ENCODE data around the gene CRYGC. TPM values are rescaled to one million over a fixed set of nuclear protein-coding genes. Genes with fewer than 3 reads are reported as not detected.
"Not testable (repeated sequence)": the region's sequence is repeated elsewhere in the genome, so short reads cannot be mapped to it uniquely, and the experiment has no call there.

Gene CRYGC
- polyA plus RNA-seq, 4 donors = not detected

- no peak for DNase-seq (ENCODE audit: low read depth in 4 of 4, low spot score in 2 of 4)
Measured at GRCh38 chr2:208139447-208139846, 9.8 kb upstream of the CRYGC start.

DNA sequence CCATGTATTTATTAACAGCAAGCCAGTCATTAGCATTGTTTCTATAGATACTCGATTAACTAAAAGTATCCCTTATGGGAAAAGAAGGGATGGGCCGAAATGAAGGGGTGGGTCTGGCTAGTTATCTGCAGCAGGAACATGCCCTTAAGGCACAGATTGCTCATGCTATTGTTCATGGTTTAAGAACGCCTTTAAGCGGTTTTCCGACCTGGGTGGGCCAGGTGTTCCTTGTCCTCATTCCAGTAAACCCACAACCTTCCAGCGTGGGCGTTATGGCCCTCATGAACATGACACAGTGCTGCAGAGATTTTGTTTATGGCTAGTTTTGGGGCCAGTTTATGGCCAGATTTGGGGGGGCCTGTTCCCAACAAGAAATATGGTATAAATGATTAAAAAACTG lies 8.7 kb upstream of the CRYGC start:
- DNase-seq (ENCODE audit: low read depth in 4 of 4, low spot score in 2 of 4) = not testable (repeated sequence)

DNA sequence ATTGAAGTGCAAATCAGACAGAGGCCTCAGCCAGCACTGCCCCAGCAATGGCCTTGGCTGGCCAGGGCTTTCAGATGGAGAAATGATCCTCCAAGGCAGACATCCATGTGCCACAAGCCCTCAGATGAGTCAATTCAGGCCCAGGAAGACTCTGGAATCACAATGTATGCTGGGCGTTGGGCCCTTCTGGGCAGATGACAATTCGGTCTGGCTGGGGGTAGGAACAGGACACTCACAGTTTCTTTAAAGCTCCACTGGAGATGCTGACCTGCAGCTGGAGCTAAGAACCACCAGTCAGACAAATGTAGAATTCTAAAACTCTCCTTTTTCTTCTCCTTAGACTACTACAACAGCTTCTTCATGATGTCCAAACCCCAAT lies 7.1 kb upstream of the CRYGC start:
- no peak for DNase-seq (ENCODE audit: low read depth in 4 of 4, low spot score in 2 of 4)

- no peak for DNase-seq (ENCODE audit: low read depth in 4 of 4, low spot score in 2 of 4)
Measured at GRCh38 chr2:208135794-208136715, 6.4 kb upstream of the CRYGC start.

- no peak for DNase-seq (ENCODE audit: low read depth in 4 of 4, low spot score in 2 of 4)
Measured at GRCh38 chr2:208134928-208135586, 5.4 kb upstream of the CRYGC start.

DNA sequence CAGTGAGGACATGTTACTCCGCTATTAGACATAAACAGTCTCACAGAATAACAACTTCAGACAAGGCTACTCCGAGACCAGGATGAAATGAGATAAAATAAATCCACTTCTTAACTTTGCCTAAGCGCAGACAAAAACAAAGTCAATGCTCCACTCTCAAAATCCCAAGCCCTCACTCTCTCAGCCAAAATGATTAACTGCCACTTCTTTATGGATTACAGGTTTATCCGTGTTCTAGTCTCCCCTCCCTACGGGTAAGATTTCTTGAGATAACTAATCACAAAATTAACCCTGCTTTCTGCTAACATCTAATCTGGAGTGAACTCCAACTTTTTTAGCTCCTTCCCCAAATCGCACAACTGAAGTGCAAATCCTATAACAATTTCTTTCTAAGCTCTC lies 1.1 kb upstream of the CRYGC start:
- DNase-seq (ENCODE audit: low read depth in 4 of 4, low spot score in 2 of 4) = no peak

DNA sequence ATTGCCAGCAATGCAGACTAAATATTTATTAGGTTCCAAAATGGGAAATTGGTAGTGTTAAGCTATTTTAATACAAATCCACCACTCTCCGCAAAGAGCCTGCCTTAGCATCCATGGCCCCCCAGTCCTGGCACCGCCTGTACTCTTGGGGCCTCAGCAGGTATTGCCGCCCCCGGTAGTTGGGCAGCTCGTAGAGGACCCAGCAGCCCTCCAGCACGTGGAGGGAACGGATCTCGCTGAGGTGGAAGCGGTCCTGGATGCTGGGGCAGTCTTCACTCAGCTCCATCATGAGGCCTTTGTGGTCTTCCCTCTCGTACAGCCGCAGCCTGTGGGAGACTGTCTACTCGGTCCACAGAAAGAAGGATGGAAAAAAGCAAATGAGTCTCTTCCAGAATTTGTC lies 1.5 kb downstream of the CRYGC start:
- no peak for DNase-seq (ENCODE audit: low read depth in 4 of 4, low spot score in 2 of 4)

DNA sequence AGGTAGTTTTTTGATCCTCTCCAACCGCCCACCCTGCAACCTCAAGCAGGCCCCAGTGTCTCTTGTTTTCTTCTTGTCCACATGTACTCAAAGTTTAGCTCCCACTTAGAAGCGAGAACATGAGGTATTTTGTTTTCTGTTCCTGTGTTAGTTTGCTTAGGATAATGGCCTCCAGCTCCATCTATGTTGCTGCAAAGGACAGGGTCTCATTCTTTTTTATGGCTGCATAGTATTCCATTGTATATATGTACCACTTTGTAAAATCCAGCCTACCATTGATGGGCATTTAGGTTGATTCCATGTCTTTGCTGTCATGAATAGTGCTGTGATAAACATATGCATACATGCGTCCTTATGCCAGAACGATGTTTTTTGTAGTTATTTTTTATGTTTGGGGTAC lies 2.5 kb downstream of the CRYGC start:
- no peak for DNase-seq (ENCODE audit: low read depth in 4 of 4, low spot score in 2 of 4)

DNA sequence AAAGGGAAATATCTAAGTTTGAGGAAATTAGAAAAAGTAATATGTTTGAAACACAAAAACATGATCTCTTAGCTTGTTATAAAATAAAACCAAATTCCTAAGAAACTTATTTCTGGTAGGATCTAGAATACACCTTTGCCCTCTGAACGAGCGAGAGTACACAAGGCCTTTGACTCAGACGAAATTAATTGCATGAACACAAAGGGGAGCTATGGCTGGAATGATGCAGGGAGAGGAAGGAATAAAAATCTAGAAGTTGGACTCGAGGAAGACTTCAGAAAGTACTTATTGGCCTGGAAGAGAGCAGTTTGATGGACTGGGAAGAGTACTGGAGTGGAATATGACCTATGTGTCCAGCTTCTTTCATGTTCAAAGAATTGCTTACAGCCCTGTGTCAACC lies 4.4 kb downstream of the CRYGC start:
- DNase-seq (ENCODE audit: low read depth in 4 of 4, low spot score in 2 of 4) = no peak

- DNase-seq (ENCODE audit: low read depth in 4 of 4, low spot score in 2 of 4) = not testable (repeated sequence)
Measured at GRCh38 chr2:208124013-208124715, 5.5 kb downstream of the CRYGC start, which contains the start of gene CRYGD. CRYGD (minus strand) TSS chr2:208124524; CDS start chr2:208124473, 51 bp downstream.

- no peak for DNase-seq (ENCODE audit: low read depth in 4 of 4, low spot score in 2 of 4)
Measured at GRCh38 chr2:208122248-208122647, 7.4 kb downstream of the CRYGC start.

GRCh38 chr2:208118918-208119317 lies 10.7 kb downstream of the CRYGC start:
- no peak for DNase-seq (ENCODE audit: low read depth in 4 of 4, low spot score in 2 of 4)

DNA sequence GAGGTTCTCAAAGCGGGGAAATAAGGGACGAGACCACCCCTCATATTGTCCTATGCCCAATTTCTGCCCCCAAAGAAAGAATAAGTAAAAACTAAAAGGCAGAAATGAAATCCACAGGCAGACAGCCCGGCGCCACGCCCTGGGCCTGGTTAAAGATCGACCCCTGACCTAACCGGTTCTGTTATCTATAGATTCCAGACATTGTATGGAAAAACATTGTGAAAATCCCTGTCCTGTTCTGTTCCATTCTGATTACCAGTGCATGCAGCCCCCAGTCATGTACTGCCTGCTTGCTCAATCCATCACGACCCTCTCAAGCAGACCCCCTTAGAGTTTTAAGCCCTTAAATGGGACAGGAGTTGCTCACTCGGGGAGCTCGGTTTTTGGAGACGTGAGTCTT lies 12.2 kb downstream of the CRYGC start:
- DNase-seq (ENCODE audit: low read depth in 4 of 4, low spot score in 2 of 4) = not testable (repeated sequence)

DNA sequence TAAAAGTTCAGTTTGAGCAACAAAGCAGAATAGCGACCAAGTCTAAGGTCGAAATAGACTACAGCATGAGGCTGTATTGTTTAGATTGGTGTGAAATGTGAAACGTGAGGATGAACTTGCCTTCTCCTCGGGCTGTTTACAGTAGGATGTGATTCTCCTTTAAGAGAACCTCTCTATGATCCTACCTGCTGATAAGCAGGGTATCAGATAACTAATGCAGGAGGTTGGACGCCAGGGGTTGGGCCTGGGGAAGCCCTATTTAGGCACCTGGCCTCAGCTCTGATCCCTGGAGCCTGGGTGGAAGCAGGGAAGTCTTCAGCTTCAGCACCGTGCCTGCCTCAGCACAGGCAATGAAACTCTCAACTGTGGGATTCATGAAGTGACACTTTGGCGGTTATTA lies 16.7 kb downstream of the CRYGC start:
- no peak for DNase-seq (ENCODE audit: low read depth in 4 of 4, low spot score in 2 of 4)

DNA sequence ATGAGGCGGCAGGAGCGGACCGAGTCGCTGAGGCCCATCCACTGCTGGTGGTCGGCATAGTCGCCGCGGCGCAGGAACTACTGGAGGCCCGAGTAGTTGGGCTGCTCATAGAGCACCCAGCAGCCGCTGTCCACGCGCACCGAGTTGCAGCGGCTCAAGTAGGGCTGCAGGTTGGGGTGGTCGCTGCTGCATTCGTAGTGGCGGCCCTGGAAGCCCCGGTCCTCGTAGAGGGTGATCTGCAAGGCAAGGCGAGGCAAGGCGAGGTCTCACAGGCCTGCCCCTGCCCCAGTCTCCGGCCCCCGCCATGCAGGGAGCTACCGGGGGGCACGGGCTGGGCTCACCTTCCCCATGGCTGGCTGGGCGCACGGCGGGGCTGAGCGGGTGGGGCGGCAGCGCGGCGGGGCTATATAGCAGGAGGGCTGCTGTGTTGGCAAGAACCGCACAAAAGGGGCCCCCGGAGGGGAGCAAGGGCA lies 17.3 kb downstream of the CRYGC start:
- not testable (repeated sequence) for DNase-seq (ENCODE audit: low read depth in 4 of 4, low spot score in 2 of 4)

GRCh38 chr2:208103616-208104015 lies 26.0 kb downstream of the CRYGC start:
- DNase-seq (ENCODE audit: low read depth in 4 of 4, low spot score in 2 of 4) = no peak

GRCh38 chr2:208101716-208102631 lies 27.7 kb downstream of the CRYGC start:
- DNase-seq (ENCODE audit: low read depth in 4 of 4, low spot score in 2 of 4) = no peak

- DNase-seq (ENCODE audit: low read depth in 4 of 4, low spot score in 2 of 4) = no peak
Measured at GRCh38 chr2:208099682-208100470, 29.8 kb downstream of the CRYGC start.

GRCh38 chr2:208098701-208099100 lies 30.9 kb downstream of the CRYGC start:
- not testable (repeated sequence) for DNase-seq (ENCODE audit: low read depth in 4 of 4, low spot score in 2 of 4)

Data from left renal cortex interstitium (tissue), 4 donors.